Osteoblast (primary cell): Measurements from ENCODE around the gene PER2. TPM values are rescaled to one million over a fixed set of nuclear protein-coding genes. Genes with fewer than 3 reads are reported as not detected.

Source experiments
- DNase-seq: peaks from one replicate; pipeline ENCODE4 v3.0.0; 2011; ENCODE audit warnings: low spot score, mixed read lengths; ENCODE audit not compliant: insufficient read length; ENCODE audit errors: missing footprints
- H2AFZ ChIP-seq: 2 replicates; pipeline ENCODE4 v1.6.0; 2011; ENCODE audit warnings: mild to moderate bottlenecking, low read length
- H3K27ac ChIP-seq: 2 replicates; pipeline ENCODE4 v1.5.1; 2011; ENCODE audit warnings: mild to moderate bottlenecking, low read depth, low read length, moderate library complexity
- H3K27me3 ChIP-seq: 2 replicates; pipeline ENCODE4 v1.6.0; 2012; ENCODE audit warnings: mild to moderate bottlenecking, control low read depth, inconsistent platforms, low read length, moderate library complexity; ENCODE audit not compliant: insufficient read depth
- H3K36me3 ChIP-seq: 2 replicates; pipeline ENCODE4 v1.5.1; 2011; ENCODE audit warnings: mild to moderate bottlenecking, low read length, control low read depth, moderate library complexity; ENCODE audit not compliant: insufficient read depth
- H3K4me1 ChIP-seq: 2 replicates; pipeline ENCODE4 v1.5.1; 2011; ENCODE audit warnings: mild to moderate bottlenecking, low read length, control low read depth, moderate library complexity; ENCODE audit not compliant: insufficient read depth
- H3K4me2 ChIP-seq: 2 replicates; pipeline ENCODE4 v1.6.0; 2011; ENCODE audit warnings: mild to moderate bottlenecking, low read length; ENCODE audit not compliant: insufficient read depth
- H3K4me3 ChIP-seq: fragments of 200-600 bp; sonication (generic); 3 replicates; pipeline ENCODE4 v1.5.1; 2012; ENCODE audit warnings: mild to moderate bottlenecking, low read length, inconsistent platforms; ENCODE audit not compliant: insufficient read depth
- H3K79me2 ChIP-seq: 2 replicates; pipeline ENCODE4 v1.6.0; 2012; ENCODE audit warnings: mild to moderate bottlenecking, low read length, control low read depth, inconsistent platforms; ENCODE audit not compliant: insufficient read depth
- H3K9me3 ChIP-seq: 2 replicates; pipeline ENCODE4 v1.5.1; 2011; ENCODE audit warnings: low read depth, low read length, control low read depth
- H4K20me1 ChIP-seq: 2 replicates; pipeline ENCODE4 v1.6.0; 2012; ENCODE audit warnings: mild to moderate bottlenecking, low read length, control low read depth; ENCODE audit not compliant: insufficient read depth
- CTCF ChIP-seq: IDR thresholded peaks from 2 replicates; pipeline ENCODE4 v1.5.1; 2011; ENCODE audit warnings: mild to moderate bottlenecking, low read depth, low read length, moderate library complexity; ENCODE audit errors: extremely low read depth
- total RNA-seq: library from RNA; depleted of rRNA; stranded (reverse); fragments of >200 nt; gene quantifications from 2 replicates; pipeline ENCODE4 v1.2.3, GENCODE V29; 2012

PER2 gene
- total RNA-seq, 1 donor, result 9.4 TPM

- no peaks in the 10 kb centered on the region for H3K79me2 ChIP-seq
- H3K27ac ChIP-seq, result no peak overlapping the region
- no peaks in the 10 kb centered on the region for H3K36me3 ChIP-seq
- H3K4me3 ChIP-seq, result no peak overlapping the region
- no peaks in the 10 kb centered on the region for H4K20me1 ChIP-seq
- peak; percentile 37 for TF ChIP-seq CTCF
- H3K9me3 ChIP-seq, result no peaks in the 10 kb centered on the region
- no peak for DNase-seq
- no peak overlapping the region for H3K4me2 ChIP-seq
- peaks cover 5% of the 10 kb centered on the region for H3K27me3 ChIP-seq
- H3K4me1 ChIP-seq, result no peaks in the 10 kb centered on the region
- H2AFZ ChIP-seq, result no peak overlapping the region
Measured at GRCh38 chr2:238308177-238308576, 19.8 kb upstream of the PER2 start.

- Histone ChIP-seq H3K79me2 (no peaks in the 10 kb centered on the region), H3K27ac (no peak overlapping the region), H4K20me1 (no peaks in the 10 kb centered on the region), H2AFZ (no peak overlapping the region), H3K9me3 (no peaks in the 10 kb centered on the region), H3K27me3 (peaks cover 11% of the 10 kb centered on the region), H3K4me1 (no peaks in the 10 kb centered on the region), H3K36me3 (no peaks in the 10 kb centered on the region), H3K4me3 (no peak overlapping the region), H3K4me2 (no peak overlapping the region)
- no peak for DNase-seq
- TF ChIP-seq CTCF, result no peak
Measured at GRCh38 chr2:238306672-238306998, 18.2 kb upstream of the PER2 start.

DNA sequence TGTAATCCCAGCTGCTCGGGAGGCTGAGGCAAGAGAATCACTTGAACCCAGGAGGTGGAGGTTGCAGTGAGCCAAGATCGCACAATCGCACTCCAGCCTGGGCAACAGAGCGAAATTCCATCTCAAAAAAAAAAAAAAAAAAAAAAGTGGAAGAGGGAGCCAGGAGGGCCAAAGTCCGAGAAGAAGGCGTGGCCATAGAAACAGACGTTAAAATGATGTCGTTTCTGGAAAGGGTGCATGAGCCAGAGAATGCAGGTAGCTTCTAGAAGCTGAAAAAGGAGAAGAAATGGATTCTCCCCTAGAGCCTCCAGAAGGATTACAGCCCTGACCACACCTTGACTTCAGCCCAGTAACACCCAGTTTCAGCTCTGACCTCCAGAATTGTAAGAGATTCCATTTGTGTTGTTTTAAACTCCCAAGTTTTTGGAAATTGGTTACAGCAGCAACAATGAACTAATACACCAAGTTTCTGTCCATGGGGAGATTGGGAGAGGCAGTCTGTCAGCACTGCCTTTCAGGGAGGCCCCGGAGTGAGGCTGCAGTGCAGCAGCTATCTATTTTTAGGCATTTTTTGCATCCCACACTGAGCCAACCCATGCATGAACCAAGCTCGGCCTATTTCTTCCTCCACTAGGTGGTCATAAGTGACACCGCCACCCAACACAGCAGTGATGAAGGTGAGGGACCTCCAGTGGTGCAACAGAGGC is 17.7 kb upstream of the PER2 start:
- no peaks in the 10 kb centered on the region for H3K4me1 ChIP-seq
- H3K27ac ChIP-seq, result no peak overlapping the region
- H3K4me3 ChIP-seq, result no peak overlapping the region
- DNase-seq, result peak; percentile 52
- H4K20me1 ChIP-seq, result no peaks in the 10 kb centered on the region
- H3K4me2 ChIP-seq, result no peak overlapping the region
- H2AFZ ChIP-seq, result no peak overlapping the region
- no peaks in the 10 kb centered on the region for H3K9me3 ChIP-seq
- no peaks in the 10 kb centered on the region for H3K79me2 ChIP-seq
- no peak for TF ChIP-seq CTCF
- H3K36me3 ChIP-seq, result no peaks in the 10 kb centered on the region
- H3K27me3 ChIP-seq, result peaks cover 6% of the 10 kb centered on the region

DNA sequence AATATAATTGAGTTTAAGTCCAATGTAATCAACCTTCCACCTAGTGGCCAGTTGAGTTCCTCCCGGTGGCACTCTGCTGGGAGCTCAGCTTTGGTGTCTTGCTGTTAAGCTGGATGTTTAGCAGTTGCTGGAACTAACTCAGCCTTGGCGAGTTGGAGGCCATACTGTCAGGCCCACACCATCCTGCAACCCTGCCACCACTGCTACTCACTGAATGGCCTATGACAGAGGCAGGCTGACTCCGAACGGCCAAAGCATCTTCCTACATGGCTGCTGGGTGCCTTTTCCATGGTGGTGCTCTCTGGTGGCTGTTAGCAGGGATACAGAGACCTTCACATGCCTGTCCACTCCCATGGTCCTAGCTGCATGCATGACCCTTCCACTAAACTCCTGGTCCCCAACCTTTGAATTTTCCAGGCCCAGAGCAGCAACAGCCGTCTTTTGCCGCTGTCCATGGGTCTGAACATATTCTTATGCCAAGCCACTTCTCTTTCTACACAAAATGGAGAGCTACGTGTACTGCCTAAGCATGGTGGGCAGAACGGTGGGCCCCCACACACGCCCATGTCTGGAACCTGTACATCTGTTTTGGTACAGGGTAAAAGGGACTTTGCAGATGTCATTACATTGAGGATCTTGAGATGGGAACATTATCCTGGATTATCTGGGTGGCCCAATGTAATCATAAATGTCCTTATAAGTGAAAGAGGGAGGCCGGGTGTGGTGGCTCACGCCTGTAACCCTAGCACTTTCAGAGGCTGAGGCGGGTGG is 16.9 kb upstream of the PER2 start:
- Histone ChIP-seq H3K79me2 (no peaks in the 10 kb centered on the region), H4K20me1 (no peaks in the 10 kb centered on the region), H3K27me3 (peaks cover 8% of the 10 kb centered on the region), H3K9me3 (no peaks in the 10 kb centered on the region), H2AFZ (no peak overlapping the region), H3K27ac (no peak overlapping the region), H3K36me3 (no peaks in the 10 kb centered on the region), H3K4me2 (no peak overlapping the region), H3K4me1 (no peaks in the 10 kb centered on the region), H3K4me3 (no peak overlapping the region)
- TF ChIP-seq CTCF, result peak; percentile 32
- peak; percentile 38 for DNase-seq
